Left lung (tissue), 10 donors: ENCODE data around the gene EFCAB8. TPM values are rescaled to one million over a fixed set of nuclear protein-coding genes. Genes with fewer than 3 reads are reported as not detected.

Experiments used
- ATAC-seq: fragments of 200-7000 bp; cut with Tn5 transposase; one replicate; pipeline ENCODE4 v1.9.1; 2020; ENCODE audit warnings: moderate library complexity
- DNase-seq, 4 donors: peaks; one replicate each; pipeline ENCODE4 v3.0.0-alpha.2; 2013 to 2020
- H3K27ac ChIP-seq, 2 donors: fragments of 200-600 bp; sonication (generic) in 1 of 2; one replicate each; pipeline versions ENCODE4 v1.5.0 to v1.8.0; 2020 to 2021
- H3K27me3 ChIP-seq, 2 donors: fragments of 200-600 bp; sonication (generic) in 1 of 2; one replicate each; pipeline versions ENCODE4 v1.5.0 to v1.8.0; 2020 to 2021
- H3K36me3 ChIP-seq, 2 donors: fragments of 200-600 bp; sonication (generic) in 1 of 2; one replicate each; pipeline versions ENCODE4 v1.5.0 to v1.8.0; 2020 to 2021
- H3K4me1 ChIP-seq, 2 donors: fragments of 200-600 bp; one replicate each; pipeline ENCODE4 v1.8.0; 2021
- H3K4me3 ChIP-seq, 2 donors: fragments of 200-600 bp; sonication (generic) in 1 of 2; one replicate each; pipeline versions ENCODE4 v1.5.0 to v1.8.0; 2020 to 2021; ENCODE audit warnings: mild to moderate bottlenecking in 1 of 2
- H3K9me3 ChIP-seq, 2 donors: fragments of 200-600 bp; sonication (generic) in 1 of 2; one replicate each; pipeline versions ENCODE4 v1.5.0 to v1.8.0; 2020 to 2021
- CTCF ChIP-seq, 2 donors: fragments of 200-600 bp; sonication (generic) in 1 of 2; IDR thresholded peaks; one replicate each; pipeline versions ENCODE4 v1.5.0 to v1.8.0; 2021; ENCODE audit warnings: antibody characterized with exemption in 2 of 2
- intact Hi-C, 2 donors: fragments of 100-400 bp; cut with DNase I; formaldehyde crosslinking; loops; one replicate each; pipeline versions ENCODE4 v1.11.2 to v1.14.2; 2022
- polyA plus RNA-seq, 6 donors: library from polyadenylated mRNA; unstranded; fragments of 120-200 nt; gene quantifications; one replicate each; pipeline ENCODE4 v1.2.1, GENCODE V29; 2013; ENCODE audit not compliant: insufficient read length in 6 of 6
- total RNA-seq, 2 donors: library from RNA; stranded (reverse); fragmentation: NEBNext Ultra II Directional; extraction: Animal tissue kit (Norgen Biotek cat#: 25700); gene quantifications; one replicate each; pipeline ENCODE4 v1.2.1, GENCODE V29; 2021
- donor health status: DM: no; HTN: yes; CAD: no.
- donor health status: DM: no; HTN: no; CAD: no.

The EFCAB8 gene
- total and polyA plus RNA-seq, 8 donors = 0.07 to 1.0 (median 0.15) TPM; not detected in 1

- intact Hi-C loops = no loop called here
- no peak for ATAC-seq
- DNase-seq = no peak
Measured at GRCh38 chr20:32966881-32967781, 108.4 kb downstream of the EFCAB8 start.

GRCh38 chr20:32967961-32968457 is 109.3 kb downstream of the EFCAB8 start:
- H3K27me3 ChIP-seq = peaks cover 0 to 13% of the 10 kb centered on the region in 2 donors
- H3K27ac ChIP-seq = no peak overlapping the region
- H3K4me3 ChIP-seq = no peak overlapping the region
- ATAC-seq (no peak), DNase-seq (no peak)
- no peaks in the 10 kb centered on the region for H3K36me3 ChIP-seq
- H3K4me1 ChIP-seq = peaks cover 0 to 8% of the 10 kb centered on the region in 2 donors
- intact Hi-C loops = no loop called here
- no peak for TF ChIP-seq CTCF (IDR thresholded peaks at IDR 0.05)
- no peaks in the 10 kb centered on the region for H3K9me3 ChIP-seq

More at GRCh38 chr20:32966881-32967781, 108.4 kb downstream of the EFCAB8 start:
- H3K9me3 ChIP-seq = no peaks in the 10 kb centered on the region
- no peaks in the 10 kb centered on the region for H3K36me3 ChIP-seq
- H3K27me3 ChIP-seq = peaks cover 0 to 22% of the 10 kb centered on the region in 2 donors
- H3K4me1 ChIP-seq = peaks cover 0 to 1% of the 10 kb centered on the region in 2 donors
- no peak for TF ChIP-seq CTCF (IDR thresholded peaks at IDR 0.05)
- H3K4me3 ChIP-seq = no peak overlapping the region
- no peak overlapping the region for H3K27ac ChIP-seq

DNA sequence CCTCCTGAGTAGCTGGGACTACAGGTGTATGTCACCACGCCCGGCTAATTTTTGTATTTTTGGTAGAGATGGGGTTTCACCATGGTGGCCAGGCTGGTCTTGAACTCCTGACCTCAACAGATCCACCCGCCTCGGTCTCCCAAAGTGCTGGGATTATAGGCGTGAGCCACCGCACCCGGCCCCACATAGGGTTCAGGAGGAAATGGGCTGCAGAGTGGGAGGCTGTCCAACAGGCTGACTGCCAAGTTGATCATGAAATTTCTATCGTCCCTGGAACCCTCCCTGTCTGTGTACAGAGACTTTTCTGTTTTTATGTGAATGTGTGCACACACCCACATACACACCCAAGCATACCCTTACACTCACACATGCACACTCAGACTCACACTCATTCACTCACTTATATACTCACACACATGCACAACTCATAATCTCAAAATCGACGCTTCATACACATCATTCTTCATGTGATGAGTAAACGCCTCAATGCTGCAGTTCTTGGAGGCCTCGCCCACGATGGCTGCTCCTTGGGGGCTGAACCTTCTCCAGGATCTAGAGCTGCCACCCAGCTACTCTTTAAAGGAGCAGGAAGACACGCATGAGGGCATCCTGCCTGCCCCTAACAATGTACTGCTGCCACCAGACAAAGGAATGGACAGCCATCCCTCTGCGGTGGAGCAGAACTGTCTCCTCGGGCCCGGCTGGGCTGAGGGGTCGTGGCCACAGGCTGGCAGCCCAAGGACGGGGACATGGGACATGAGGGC is 109.9 kb downstream of the EFCAB8 start:
- H3K36me3 ChIP-seq = no peaks in the 10 kb centered on the region
- peak in 1 of 4 donors; percentile 23 for DNase-seq
- peaks cover 0 to 13% of the 10 kb centered on the region in 2 donors for H3K27me3 ChIP-seq
- TF ChIP-seq CTCF (IDR thresholded peaks at IDR 0.05) = no peak
- intact Hi-C loops = no loop called here
- ATAC-seq = no peak
- H3K9me3 ChIP-seq = no peaks in the 10 kb centered on the region
- H3K4me3 ChIP-seq = no peak overlapping the region
- peaks cover 0 to 8% of the 10 kb centered on the region in 2 donors for H3K4me1 ChIP-seq
- H3K27ac ChIP-seq = no peak overlapping the region

- no peak for DNase-seq
- no peaks in the 10 kb centered on the region for H3K36me3 ChIP-seq
- TF ChIP-seq CTCF (IDR thresholded peaks at IDR 0.05) = no peak
- H3K4me1 ChIP-seq = peaks cover 0 to 8% of the 10 kb centered on the region in 2 donors
- intact Hi-C loops = no loop called here
- H3K27me3 ChIP-seq = peaks cover 0 to 8% of the 10 kb centered on the region in 2 donors
- ATAC-seq = no peak
- no peak overlapping the region for H3K27ac ChIP-seq
- no peak overlapping the region for H3K4me3 ChIP-seq
- H3K9me3 ChIP-seq = no peaks in the 10 kb centered on the region
Measured at GRCh38 chr20:32969356-32970114, 110.8 kb downstream of the EFCAB8 start.
